Smooth muscle cell of the brain vasculature (primary cell): ENCODE measurements around the gene ZSCAN25.
A peak's percentile ranks its signal among the peaks of the same experiment; 100 is the strongest.
"Not testable (repeated sequence)": the region's sequence is repeated elsewhere in the genome, so short reads cannot be mapped to it uniquely, and the experiment has no call there.

Experiments
- DNase-seq: peaks from one replicate; pipeline ENCODE4 v3.0.0-alpha.2; 2012; ENCODE audit warnings: low read depth, low spot score

ZSCAN25 gene

GRCh38 chr7:99616359-99617191, at the start of gene ZSCAN25:
ZSCAN25 (plus strand) TSS chr7:99616946; CDS start chr7:99619607, 2,661 bp downstream.
- DNase-seq, result peak; percentile 70

GRCh38 chr7:99568770-99569169, 48.0 kb upstream of the ZSCAN25 start:
- DNase-seq, result not testable (repeated sequence)

GRCh38 chr7:99571768-99572167, 45.0 kb upstream of the ZSCAN25 start:
- DNase-seq, result no peak

- DNase-seq, result no peak
Measured at GRCh38 chr7:99573257-99573656, 43.5 kb upstream of the ZSCAN25 start.

GRCh38 chr7:99576251-99576650, 40.5 kb upstream of the ZSCAN25 start:
- no peak for DNase-seq

- DNase-seq, result no peak
Measured at GRCh38 chr7:99579281-99579955, 37.3 kb upstream of the ZSCAN25 start.

- DNase-seq, result no peak
Measured at GRCh38 chr7:99579956-99580777, 36.6 kb upstream of the ZSCAN25 start.

GRCh38 chr7:99580778-99581332, 35.9 kb upstream of the ZSCAN25 start:
- DNase-seq, result not testable (repeated sequence)

GRCh38 chr7:99588868-99589267, 27.9 kb upstream of the ZSCAN25 start:
- no peak for DNase-seq

- no peak for DNase-seq
Measured at GRCh38 chr7:99594948-99595745, 21.6 kb upstream of the ZSCAN25 start.

GRCh38 chr7:99596408-99596955, 20.3 kb upstream of the ZSCAN25 start:
- no peak for DNase-seq

GRCh38 chr7:99597762-99598501, 18.8 kb upstream of the ZSCAN25 start, which contains the start of gene TMEM225B:
TMEM225B (plus strand) TSS chr7:99598267; CDS start chr7:99604389, 6,122 bp downstream.
- no peak for DNase-seq

- DNase-seq, result no peak
Measured at GRCh38 chr7:99599836-99600235, 16.9 kb upstream of the ZSCAN25 start.

- DNase-seq, result no peak
Measured at GRCh38 chr7:99601656-99602310, 15.0 kb upstream of the ZSCAN25 start.

GRCh38 chr7:99605527-99605926, 11.2 kb upstream of the ZSCAN25 start:
- DNase-seq, result no peak

GRCh38 chr7:99606531-99606930, 10.2 kb upstream of the ZSCAN25 start:
- DNase-seq, result no peak

GRCh38 chr7:99607548-99607947, 9.2 kb upstream of the ZSCAN25 start:
- no peak for DNase-seq

- DNase-seq, result no peak
Measured at GRCh38 chr7:99614495-99614894, 2.3 kb upstream of the ZSCAN25 start.

GRCh38 chr7:99615989-99616358, 772 bp upstream of the ZSCAN25 start:
- DNase-seq, result no peak
